HepG2 (cell line): ENCODE data around the gene E2F1. TPM values are rescaled to one million over a fixed set of nuclear protein-coding genes. Genes with fewer than 3 reads are reported as not detected.

Source experiments
- ATRX ChIP-seq: sonication (generic); formaldehyde crosslinking; IDR thresholded peaks from 2 replicates; pipeline ENCODE4 v1.4.0; 2020; ENCODE audit warnings: missing genetic modification reagents, borderline replicate concordance
- EHMT2 ChIP-seq: fragments of 200-600 bp; sonication (generic); IDR thresholded peaks from 2 replicates; pipeline ENCODE4 v1.7.0; 2017; ENCODE audit warnings: antibody characterized with exemption, low read depth, low read length, borderline replicate concordance
- FIP1L1 ChIP-seq: fragments of 200-400 bp; formaldehyde crosslinking; IDR thresholded peaks from 2 replicates; pipeline ENCODE4 v1.6.1; 2018; ENCODE audit warnings: low read depth, mild to moderate bottlenecking, low read length, moderate library complexity, borderline replicate concordance; ENCODE audit not compliant: insufficient read depth
- GABPA ChIP-seq, 2 experiments: IDR thresholded peaks; 2 replicates each; pipeline ENCODE4 v1.6.1; 2011 to 2016; ENCODE audit warnings: low read depth in 2 of 2, low read length in 1 of 2, missing biosample characterization in 1 of 2, missing genetic modification characterization in 1 of 2
- IKZF1 ChIP-seq: fragments of 450-650 bp; IDR thresholded peaks from 2 replicates; pipeline ENCODE4 v1.7.1; 2016
- LRRFIP1 ChIP-seq: sonication (generic); formaldehyde crosslinking; conservative IDR thresholded peaks from 2 replicates; pipeline ENCODE4 v1.4.0; 2020; ENCODE audit warnings: missing genetic modification reagents
- NFATC3 ChIP-seq: sonication (generic); formaldehyde crosslinking; IDR thresholded peaks from 2 replicates; pipeline ENCODE4 v1.5.1; 2020; ENCODE audit warnings: mild to moderate bottlenecking, missing genetic modification reagents
- SALL2 ChIP-seq: sonication (generic); formaldehyde crosslinking; IDR thresholded peaks from 2 replicates; pipeline ENCODE4 v1.8.1; 2023; ENCODE audit warnings: mild to moderate bottlenecking, missing genetic modification reagents, inconsistent platforms
- SP140L ChIP-seq: sonication (generic); formaldehyde crosslinking; IDR thresholded peaks from 2 replicates; pipeline ENCODE4 v1.4.0; 2020; ENCODE audit warnings: missing genetic modification reagents, borderline replicate concordance
- TP53 ChIP-seq: sonication (generic); formaldehyde crosslinking; conservative IDR thresholded peaks from 2 replicates; pipeline ENCODE4 v1.4.0; 2020; ENCODE audit warnings: missing genetic modification reagents
- U2AF2 ChIP-seq: fragments of 200-400 bp; formaldehyde crosslinking; IDR thresholded peaks from 2 replicates; pipeline ENCODE4 v1.6.1; 2017; ENCODE audit warnings: low read depth, mild to moderate bottlenecking, low read length
- ZKSCAN8 ChIP-seq: IDR thresholded peaks from 2 replicates; pipeline ENCODE4 v1.6.1; 2016; ENCODE audit warnings: borderline replicate concordance, missing genetic modification reagents, missing compliant biosample characterization
- ZNF136 ChIP-seq: sonication (generic); formaldehyde crosslinking; IDR thresholded peaks from 2 replicates; pipeline ENCODE4 v1.8.1; 2022; ENCODE audit warnings: low read depth, mild to moderate bottlenecking, moderate library complexity, missing genetic modification reagents
- ZNF280D ChIP-seq: sonication (generic); formaldehyde crosslinking; IDR thresholded peaks from 2 replicates; pipeline ENCODE4 v1.5.1; 2020; ENCODE audit warnings: mild to moderate bottlenecking, missing genetic modification reagents
- ZNF343 ChIP-seq: sonication (generic); formaldehyde crosslinking; IDR thresholded peaks from 2 replicates; pipeline ENCODE4 v1.4.0; 2020; ENCODE audit warnings: mild to moderate bottlenecking, missing genetic modification reagents
- ZNF44 ChIP-seq: sonication (generic); formaldehyde crosslinking; IDR thresholded peaks from 2 replicates; pipeline ENCODE4 v1.5.1; 2020; ENCODE audit warnings: mild to moderate bottlenecking, missing genetic modification reagents
- ZNF503 ChIP-seq: sonication (generic); formaldehyde crosslinking; IDR thresholded peaks from 2 replicates; pipeline ENCODE4 v1.4.0; 2020; ENCODE audit warnings: missing genetic modification reagents
- ZNF619 ChIP-seq: sonication (generic); formaldehyde crosslinking; IDR thresholded peaks from 2 replicates; pipeline ENCODE4 v1.4.0; 2020; ENCODE audit warnings: mild to moderate bottlenecking, missing genetic modification reagents
- ZNF766 ChIP-seq: sonication (generic); formaldehyde crosslinking; IDR thresholded peaks from 2 replicates; pipeline ENCODE4 v1.5.0; 2020; ENCODE audit warnings: missing genetic modification reagents, borderline replicate concordance
- ZNF781 ChIP-seq: sonication (generic); formaldehyde crosslinking; IDR thresholded peaks from 2 replicates; pipeline ENCODE4 v1.5.1; 2020; ENCODE audit warnings: borderline replicate concordance, mild to moderate bottlenecking, missing genetic modification reagents; ENCODE audit errors: not compliant biosample characterization
- polyA plus RNA-seq, 8 experiments: library from polyadenylated mRNA; depleted of rRNA in 3 of 8; stranded (reverse) in 7 of 8; unstranded in 1 of 8; fragments of >200 nt; fragmentation: Illumina TruSeq in 4 of 8; extraction: Trizol in 4 of 8; gene quantifications; 2 replicates each; pipeline versions ENCODE4 v1.2.1 to v1.2.3, GENCODE V29; 2011 to 2016; ENCODE audit warnings: low read depth in 4 of 8, missing spikeins in 1 of 8, mixed read lengths in 1 of 8; ENCODE audit not compliant: insufficient read depth in 1 of 8
- total RNA-seq, 5 experiments: library from RNA; depleted of rRNA; stranded (reverse); fragments of >200 nt; fragmentation: Illumina TruSeq; extraction: Trizol; gene quantifications; 2 replicates each; pipeline ENCODE4 v1.2.3, GENCODE V29; 2016; ENCODE audit warnings: low read depth in 1 of 5

E2F1 gene
- total and polyA plus RNA-seq, 2 of the 13 experiments (the other 11 are each of a cell fraction or from before 2014, with no cell fraction given) = 25.5 to 39.4 TPM

GRCh38 chr20:33688938-33689424, 2.8 kb upstream of the E2F1 start (continued):
- no peak for TF ChIP-seq FIP1L1
- no peak for TF ChIP-seq IKZF1
- no peak for TF ChIP-seq GABPA (IDR thresholded peaks at IDR 0.05; ENCODE audit: low read depth, low read length)
- TF ChIP-seq GABPA (CRISPR knock-in tag; IDR thresholded peaks at IDR 0.05; ENCODE audit: low read depth) = no peak
- no peak for TF ChIP-seq ZNF136
- TF ChIP-seq ZNF503 (CRISPR knock-in tag) = peak; percentile 87
- TF ChIP-seq ZKSCAN8 (CRISPR knock-in tag) = no peak
- no peak; the same call in 1 of the 2 replicates for TF ChIP-seq ZNF280D (CRISPR knock-in tag)
- TF ChIP-seq SP140L = no peak
- no peak for TF ChIP-seq NFATC3 (CRISPR knock-in tag)
- no peak; the same call in 1 of the 2 replicates for TF ChIP-seq SALL2 (CRISPR knock-in tag)
- no peak for TF ChIP-seq EHMT2
- TF ChIP-seq ZNF619 (CRISPR knock-in tag) = no peak
- no peak for TF ChIP-seq ZNF343 (CRISPR knock-in tag)
- TF ChIP-seq ZNF44 (CRISPR knock-in tag) = no peak
- no peak for TF ChIP-seq TP53 (CRISPR knock-in tag)
- TF ChIP-seq ATRX (CRISPR knock-in tag) = no peak
- no peak for TF ChIP-seq LRRFIP1 (CRISPR knock-in tag)
- no peak for TF ChIP-seq ZNF781
- TF ChIP-seq ZNF766 = no peak
- no peak for TF ChIP-seq U2AF2
